Activated CD8-positive, alpha-beta memory T cell treated with anti-CD3 and anti-CD28 coated beads, Interleukin-2, amount 50 U/mL, for 24 hours (primary cell): ENCODE data around the gene CNOT1.
A peak's percentile ranks its signal among the peaks of the same experiment; 100 is the strongest.

Source experiments
- DNase-seq: peaks from one replicate; pipeline ENCODE4 v3.0.0-alpha.2; 2020; ENCODE audit errors: extremely low read depth

The CNOT1 gene

DNA sequence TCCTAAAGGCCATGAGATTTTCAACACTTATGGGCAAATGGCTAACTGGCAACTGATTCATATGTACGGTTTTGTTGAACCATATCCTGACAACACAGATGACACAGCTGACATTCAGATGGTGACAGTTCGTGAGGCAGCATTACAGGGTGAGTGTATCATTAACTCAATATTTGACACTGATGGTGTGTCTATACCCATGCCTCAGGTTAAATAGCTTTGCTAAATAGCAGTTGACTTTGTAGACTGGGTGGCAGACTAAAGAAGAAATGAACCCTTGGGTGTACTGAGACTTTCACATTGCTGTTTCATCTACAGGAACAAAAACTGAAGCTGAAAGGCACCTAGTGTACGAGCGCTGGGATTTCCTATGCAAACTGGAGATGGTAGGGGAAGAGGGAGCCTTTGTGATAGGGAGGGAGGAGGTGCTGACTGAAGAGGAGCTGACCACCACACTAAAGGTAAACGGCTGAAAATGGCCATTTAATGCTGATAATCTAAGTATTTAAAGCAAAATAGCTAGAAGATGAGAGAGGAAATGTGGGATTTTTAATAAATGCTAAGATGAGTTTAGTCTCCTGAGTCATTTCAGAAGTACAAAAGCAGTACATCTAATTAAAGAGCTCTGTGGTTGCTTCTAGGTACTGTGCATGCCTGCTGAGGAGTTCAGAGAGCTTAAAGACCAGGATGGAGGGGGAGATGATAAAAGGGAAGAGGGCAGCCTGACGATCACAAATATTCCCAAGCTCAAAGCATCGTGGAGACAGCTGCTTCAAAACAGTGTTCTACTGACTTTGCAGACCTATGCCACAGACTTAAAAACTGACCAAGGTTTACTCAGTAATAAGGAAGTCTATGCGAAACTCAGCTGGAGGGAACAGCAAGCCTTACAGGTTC is 111.3 kb downstream of the CNOT1 start:
- no peak for DNase-seq

DNA sequence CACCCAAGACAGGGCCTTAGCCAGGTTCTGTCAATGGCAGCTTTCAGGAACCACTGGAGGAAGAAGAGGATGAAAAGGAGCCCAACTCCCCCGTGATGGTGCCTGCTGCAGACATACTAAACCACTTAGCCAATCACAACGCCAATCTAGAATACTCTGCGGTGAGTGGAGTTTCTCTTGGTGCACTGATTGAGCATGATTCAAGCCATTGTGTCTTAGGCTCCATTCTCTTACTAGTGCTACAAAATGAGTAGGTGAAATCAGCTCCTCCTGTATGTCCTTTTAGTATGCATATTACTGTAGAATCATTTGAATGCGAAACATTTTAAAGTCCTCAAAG is 112.9 kb downstream of the CNOT1 start:
- DNase-seq, result no peak

DNA sequence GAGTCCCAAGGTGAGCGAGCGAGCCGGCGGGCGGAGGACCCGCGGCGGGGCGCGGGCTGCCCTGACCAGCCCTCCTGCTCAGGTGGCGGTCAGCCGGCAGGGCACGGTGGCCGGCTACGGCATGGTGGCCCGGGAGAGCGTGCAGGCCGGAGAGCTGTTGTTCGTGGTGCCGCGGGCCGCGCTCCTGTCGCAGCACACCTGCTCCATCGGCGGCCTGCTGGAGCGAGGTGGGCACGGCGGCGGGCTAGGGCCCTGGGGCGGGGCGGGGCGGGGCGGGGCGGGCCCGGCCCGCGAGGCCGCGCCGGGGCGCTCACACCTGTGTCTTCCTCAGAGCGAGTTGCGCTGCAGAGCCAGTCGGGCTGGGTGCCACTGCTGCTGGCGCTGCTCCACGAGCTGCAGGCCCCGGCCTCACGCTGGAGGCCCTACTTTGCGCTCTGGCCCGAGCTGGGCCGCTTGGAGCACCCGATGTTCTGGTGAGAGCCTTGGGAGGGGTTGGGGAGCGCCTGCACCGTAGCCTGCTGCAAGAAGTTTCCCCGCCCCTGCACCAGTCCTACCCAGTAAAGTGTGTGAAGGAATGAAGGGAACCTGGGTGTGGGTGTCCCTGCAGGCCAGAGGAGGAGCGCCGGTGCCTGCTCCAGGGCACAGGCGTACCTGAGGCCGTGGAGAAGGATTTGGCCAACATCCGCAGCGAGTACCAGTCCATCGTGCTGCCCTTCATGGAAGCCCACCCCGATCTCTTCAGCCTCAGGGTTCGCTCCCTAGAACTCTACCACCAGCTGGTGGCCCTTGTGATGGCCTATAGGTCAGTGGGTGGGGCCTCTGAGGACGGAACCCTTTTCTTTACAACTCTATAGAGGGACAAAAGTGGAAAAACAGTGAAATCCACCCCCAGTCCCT is 113.5 kb downstream of the CNOT1 start:
- no peak for DNase-seq

DNA sequence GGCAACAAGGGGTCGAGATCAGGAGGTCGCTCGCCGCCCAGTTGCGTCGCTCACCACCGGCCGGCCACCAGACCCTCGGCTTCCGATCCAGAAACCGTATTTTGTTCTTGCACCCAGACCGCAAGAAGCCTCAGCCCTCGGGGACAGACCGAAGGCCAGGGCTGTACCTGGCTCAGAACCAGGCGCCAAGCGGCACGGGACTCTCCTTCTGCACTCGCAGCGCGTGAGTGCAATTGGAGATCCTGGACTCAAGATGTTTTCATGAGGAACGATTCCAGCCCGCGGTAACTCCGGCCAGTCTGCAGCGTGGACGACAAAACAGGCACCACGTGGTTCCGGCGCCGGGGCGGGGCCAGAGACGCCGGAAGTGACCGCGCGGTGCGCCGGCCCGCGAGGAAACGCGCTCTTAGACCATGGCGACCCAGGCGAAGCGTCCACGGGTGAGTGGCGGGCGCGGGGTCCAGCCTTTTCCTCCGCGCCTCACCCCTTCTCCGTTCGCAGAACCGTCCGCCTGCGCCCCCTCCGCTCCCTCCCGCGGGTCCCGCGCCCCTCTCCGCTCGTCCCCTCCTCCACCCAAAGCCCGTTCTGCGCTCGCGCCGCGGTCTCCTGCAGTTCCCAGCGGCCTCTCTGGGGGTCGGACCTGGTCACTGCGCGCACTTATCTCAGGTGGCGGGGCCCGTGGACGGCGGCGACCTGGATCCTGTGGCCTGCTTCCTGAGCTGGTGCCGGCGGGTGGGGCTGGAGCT is 114.3 kb downstream of the CNOT1 start, which contains the start of gene SETD6:
SETD6 (plus strand) TSS at position 393 of the 746 bp plus-strand sequence; CDS start at position 414, 21 bp downstream.
- DNase-seq, result peak; percentile 56

DNA sequence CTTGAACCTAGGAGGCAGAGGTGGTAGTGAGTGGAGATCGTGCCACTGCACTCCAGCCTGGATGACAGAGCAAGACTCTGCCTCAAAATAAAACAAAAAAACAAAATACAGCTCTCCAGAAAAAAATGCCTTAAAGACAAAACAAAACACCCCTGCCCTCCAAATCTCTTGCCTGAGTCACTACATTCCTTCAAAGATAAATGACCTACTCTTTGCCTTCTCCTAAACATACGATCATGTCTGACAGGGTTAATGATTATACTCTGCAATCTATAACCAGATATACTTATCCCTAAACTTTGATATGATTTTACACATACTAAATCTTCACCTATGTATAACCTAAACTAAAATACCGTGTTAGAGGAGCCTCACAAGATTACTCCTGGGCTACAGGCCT is 115.8 kb downstream of the CNOT1 start:
- DNase-seq, result no peak

DNA sequence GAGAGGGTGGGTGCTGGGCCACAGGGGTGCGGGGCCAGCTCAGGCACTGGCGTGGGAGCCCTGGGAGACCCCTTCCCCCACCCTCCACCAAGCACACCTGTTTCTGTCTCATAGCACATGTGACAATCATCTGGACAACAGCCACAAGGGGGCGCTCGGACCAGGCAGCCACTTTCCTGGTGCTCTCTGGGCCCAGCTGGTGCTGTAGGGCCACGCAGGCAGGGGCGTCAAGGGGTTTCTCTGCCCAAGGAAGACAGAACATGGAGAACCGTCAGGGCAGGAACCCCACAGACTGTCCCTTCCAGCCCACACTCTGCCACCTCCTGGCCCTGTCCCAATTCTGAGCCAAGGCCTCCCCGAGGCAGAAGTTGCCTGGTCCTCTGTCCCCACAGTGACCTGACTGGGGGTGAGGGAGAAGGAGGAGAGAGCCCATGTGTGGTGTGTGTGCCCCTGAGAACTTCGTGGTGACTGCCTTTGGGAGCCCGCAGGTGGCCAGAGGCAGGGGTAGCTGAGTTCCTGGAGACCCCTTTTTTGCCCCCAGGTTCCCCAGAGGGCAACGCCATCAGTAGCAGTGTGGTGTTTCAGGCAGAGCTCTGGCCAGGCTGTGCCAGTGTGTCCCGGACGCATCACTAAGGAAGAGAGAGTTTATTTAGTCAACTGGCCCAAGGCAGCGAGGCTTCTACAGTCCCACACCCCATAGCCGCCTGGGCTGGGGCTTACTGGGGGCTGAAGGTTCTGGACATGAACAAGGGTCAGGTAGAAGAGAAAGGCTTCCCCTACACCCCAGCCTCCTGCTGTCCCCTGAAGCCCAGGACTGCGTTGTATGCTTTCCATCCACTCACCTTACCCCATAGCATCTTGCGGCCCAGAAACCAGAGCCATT is 117.5 kb downstream of the CNOT1 start:
- DNase-seq, result peak; percentile 63

DNA sequence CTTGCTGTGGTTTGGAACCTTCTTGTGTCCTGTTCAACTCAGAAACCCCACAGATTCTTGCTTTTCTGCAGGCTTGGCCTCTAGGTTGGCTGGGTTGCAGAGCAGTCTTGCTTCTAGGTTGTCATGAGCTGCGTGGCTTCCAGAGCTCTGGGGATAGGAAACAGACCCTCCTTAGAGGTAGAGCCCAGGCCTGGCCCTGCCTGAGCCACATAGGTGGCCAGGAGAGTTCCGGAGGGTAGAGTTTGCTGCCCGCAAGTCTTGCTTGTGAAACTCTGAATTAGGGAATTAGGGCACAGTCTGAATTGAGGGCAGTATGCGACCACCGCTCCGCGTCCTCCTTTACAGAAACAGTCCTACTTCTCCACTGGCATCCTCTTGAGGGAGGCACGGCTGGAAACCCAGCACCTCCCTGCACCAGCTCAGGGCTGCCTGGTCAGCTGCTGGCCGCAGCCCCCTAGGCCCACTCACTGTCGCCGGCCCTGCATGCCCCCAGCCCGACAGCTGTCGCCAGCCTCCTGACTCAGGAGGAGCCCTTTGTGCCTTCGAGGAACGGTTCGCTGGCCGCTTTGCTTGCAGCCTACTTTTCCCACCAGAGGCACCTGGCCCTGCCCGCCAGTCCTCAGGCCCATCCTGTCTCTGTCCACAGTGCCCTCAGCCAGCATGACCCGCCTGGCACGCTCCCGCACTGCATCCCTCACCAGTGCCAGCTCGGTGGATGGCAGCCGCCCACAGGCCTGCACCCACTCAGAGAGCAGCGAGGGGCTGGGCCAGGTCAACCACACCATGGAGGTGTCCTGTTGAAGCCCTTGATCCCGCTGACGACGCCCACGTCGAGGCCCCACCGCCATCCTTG is 118.6 kb downstream of the CNOT1 start:
- no peak for DNase-seq

DNA sequence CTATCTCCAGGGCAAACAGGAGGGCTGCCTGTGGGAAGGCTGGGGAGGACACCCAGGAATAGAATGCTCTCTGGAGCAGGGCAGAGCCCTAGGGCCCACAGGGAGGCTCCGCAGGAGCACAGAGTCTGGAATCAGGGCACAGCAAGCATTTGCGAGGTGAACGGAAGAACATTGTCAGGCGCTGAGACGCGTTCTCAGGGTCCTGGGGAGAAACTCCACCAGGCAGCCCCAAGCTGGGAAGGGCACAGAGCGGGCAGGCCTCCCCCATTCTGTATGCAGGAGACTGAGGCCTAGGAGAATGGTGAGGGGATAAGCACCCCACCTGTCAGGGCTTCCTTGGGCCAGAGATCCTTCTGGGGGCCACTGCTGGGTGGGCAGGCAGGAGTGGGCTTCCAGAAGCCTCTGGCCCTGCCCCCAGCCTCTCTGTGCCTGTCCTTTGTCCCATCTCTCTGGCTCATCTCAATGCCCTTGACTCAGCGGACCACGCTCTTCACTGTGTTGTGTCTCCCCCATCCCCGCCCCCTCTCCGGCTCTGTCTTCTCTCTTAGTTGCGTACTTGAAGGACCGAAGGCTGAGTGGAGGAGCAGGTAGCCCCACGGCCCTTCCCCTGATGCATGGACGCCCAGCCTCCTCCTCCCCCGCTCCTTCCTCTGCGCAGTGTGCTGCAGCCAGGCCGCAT is 119.4 kb downstream of the CNOT1 start:
- no peak for DNase-seq

DNA sequence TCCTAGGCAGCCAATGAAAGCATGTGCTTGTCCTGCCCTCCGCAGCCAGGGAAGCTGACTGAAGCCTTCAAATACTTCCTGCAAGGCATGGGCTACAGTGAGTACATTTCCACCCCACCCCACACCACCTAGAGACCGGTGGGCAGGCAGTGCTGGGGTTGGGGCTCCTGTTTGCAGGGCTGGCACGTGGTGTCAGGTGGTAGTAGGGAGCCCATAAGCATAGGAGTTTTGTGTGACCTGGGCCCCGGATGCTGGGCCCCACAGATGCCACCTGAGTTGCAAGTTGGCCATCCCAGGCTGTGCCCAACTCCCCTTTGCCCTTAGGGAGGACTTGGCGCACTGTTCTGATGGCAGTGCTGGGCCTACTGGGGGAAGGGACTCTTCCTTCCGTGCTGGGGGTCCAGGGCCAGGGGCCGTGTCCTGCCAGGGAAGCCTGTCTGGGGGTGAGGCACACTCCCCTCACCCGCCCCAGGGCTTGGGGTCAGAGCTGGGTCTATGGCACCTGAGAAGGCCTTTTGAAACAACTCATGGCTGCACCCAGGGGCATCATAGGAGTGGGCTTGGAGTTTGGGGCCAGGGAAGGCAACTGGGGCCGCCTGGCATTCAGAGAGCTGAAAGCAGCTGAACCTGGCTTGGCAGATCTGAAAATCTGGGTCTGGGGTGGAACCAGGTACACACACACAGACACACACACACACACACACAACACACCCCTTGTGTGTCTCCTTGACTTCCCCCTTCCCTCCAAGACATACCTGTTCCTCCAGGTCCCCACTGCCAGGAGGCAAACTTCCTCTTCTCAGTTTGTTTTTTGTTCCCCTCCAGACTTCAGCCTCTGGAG is 120.2 kb downstream of the CNOT1 start:
- DNase-seq, result no peak

DNA sequence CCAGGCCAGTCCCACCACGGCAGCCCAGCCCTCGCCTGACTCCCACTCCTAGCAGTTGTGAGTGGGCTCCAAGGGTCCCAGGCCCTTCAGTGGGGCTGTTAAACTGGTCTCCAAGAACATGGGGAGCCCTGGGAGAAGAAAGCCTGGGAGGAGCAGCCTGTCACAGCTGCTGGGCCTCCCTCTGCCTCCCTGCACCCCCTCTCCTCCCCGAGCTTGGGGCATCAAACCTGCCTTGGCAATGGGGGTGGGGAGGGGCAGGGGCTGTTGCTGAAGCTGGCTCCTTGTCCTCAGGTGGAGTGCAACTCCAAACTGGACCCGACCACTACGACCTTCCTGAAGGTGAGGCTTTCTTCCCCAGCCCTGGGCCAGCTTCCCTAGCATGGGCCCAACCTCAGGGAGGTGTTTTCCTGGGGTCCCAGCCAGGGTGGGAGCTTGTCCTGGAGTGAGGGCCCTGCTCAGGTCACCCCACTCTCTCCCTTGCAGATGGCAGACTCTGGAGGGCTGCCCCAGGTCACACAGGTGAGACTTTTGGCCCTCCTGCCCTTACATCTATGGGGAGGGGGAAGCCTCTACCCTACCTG is 120.9 kb downstream of the CNOT1 start:
- DNase-seq, result no peak

DNA sequence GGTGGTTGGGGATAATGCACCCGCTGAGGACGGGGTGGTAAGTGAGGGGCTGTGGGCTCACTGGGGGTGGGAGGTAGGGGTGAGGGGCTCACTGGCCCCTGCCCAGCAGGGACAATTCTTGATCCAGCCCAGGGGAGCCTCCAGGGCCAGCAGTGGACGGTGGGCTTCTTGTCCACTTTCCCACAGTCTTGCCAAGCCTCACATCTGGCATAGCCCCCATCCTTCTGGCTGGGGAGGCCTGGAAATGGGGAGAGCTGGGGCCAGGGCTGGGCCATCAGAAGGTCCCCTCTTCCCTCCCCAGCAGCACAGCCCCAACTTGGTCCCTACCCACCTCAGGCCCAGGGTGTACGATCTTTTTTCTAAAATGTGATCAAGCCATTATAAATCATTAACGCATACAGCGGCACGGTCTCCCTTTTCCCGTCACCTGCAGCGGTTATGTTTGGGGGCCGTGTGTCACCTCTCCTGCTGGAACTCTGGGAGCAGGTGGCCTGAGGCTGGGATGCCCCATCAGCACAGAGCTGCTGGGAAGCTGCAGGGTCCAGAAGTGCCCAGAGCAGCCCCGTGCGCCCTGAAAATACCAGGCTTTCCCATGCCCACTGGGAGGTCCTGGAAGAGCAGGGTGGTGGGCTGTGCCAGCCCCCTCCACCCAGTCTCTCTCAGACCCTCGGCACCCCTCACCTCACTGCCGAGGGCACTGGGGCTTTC is 121.5 kb downstream of the CNOT1 start:
- DNase-seq, result no peak

DNA sequence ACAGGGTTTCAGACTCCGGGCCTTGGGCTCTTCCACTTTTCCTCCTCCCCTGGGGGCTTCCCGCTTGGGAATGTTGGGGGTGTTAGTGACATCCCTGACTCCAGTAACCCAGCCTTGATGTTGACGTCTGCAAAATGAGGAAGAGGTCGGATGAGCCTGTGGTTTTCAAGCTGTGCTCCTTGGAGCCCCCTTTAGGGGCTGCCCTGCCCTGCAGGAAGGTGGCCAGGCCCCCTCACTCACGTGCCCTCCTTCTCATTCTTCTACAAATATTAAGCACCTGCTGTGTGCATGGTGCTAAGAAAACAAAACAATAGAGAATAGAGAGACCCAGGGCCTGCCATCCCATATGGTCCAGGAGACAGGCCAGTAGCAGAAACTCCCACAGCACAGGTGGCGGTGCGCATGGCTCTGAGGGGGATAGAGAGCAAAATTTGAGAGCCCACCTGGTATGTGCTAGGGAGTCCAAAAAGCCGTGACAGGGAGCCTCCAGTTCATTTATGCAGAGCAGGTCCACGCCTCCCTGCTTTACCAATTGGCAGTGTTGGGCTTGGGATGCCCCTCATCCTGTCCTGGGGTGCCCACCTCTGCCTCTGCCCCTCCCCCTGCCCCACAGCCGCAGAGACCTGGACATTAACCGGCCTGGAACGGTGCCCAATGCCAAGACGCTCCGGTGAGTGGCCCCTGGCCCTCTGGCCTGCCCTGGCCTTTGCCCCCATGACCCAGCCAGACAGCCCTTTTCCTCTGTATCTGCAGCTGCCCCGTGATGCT is 122.2 kb downstream of the CNOT1 start:
- no peak for DNase-seq

DNA sequence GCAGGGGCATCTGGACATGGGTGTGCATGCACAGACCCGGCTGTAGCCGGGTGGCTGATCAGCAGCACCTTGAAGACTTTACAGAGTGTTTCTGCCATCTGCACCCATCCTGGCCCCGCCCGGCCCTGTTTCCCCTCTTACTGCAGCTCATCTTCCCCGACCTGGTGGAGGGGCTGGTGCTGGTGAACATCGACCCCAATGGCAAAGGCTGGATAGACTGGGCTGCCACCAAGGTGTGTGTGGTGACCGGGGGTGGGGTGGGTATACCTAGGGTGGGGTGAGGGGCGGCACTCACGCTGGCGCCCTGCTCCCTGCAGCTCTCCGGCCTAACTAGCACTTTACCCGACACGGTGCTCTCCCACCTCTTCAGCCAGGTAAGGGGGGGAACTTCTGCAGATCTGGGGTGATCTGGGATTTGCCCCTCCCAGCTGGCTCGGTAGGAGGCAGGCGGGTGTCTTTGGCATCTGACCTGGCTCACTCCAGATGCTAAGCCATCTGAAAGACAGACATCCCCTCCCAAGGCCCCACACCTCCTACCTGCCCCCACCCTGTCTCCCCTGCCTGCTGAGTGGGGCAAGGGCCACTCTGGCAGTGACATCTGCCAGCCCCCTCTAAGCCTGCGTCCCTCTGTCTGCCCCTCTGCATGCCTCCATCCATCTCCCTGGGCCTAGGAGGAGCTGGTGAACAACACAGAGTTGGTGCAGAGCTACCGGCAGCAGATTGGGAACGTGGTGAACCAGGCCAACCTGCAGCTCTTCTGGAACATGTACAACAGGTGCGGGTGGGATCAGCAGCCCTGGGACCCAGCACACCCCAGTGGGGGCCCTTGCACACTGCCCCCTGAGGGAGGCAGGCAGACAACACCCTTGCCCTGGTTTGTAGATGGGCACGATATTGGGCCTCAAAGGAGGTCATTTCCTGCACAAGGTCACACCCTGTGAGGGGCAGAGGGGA is 123.1 kb downstream of the CNOT1 start:
- no peak for DNase-seq

DNA sequence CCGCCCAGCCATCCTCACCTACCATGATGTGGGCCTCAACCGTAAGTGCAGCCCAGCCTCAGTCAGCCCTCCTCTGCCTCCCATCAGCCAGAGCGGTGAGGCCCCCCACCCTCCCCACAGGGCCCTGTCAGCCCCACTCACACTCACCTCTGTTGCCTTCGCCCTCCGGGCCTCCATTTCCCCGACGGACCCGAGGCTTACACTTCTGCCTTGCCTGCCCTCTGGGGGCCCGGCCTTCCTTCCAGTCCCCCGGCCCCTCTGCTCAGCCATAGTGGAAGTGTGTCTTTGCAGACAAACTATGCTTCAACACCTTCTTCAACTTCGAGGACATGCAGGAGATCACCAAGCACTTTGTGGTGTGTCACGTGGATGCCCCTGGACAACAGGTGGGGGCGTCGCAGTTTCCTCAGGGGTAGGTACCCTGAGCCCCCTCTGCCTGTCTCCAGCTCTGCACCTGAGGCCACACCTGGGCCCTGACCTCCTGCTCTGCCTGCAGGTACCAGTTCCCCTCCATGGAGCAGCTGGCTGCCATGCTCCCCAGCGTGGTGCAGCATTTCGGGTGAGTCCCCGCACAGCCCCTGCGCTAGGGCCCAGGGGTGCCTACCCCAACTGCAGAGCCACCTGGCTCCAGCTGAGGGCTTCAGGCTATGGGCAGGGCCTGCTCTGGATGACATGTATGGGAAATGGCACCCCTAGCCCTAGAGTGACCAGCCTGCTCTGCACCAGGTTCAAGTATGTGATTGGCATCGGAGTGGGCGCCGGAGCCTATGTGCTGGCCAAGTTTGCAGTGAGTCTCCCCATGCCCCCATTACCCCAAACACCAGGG is 125.5 kb downstream of the CNOT1 start:
- no peak for DNase-seq
